Activated CD8-positive, alpha-beta memory T cell treated with anti-CD3 and anti-CD28 coated beads for 36 hours (primary cell): ENCODE results near the gene HEATR1. TPM values are rescaled to one million over a fixed set of nuclear protein-coding genes. Genes with fewer than 3 reads are reported as not detected.

ENCODE experiments used
- CTCF ChIA-PET: fragments of 350-600 bp; sonication (Branson Sonifier 250); formaldehyde crosslinking; loops from one replicate; lab custom pipeline; 2021; ENCODE audit warnings: antibody characterized with exemption; lab: Charles Lee
- POLR2A ChIA-PET: fragments of 350-600 bp; sonication (Branson Sonifier 250); formaldehyde crosslinking; loops from one replicate; lab custom pipeline; 2021; ENCODE audit warnings: antibody characterized with exemption; lab: Charles Lee
- total RNA-seq, 2 experiments: library from RNA; stranded (reverse); gene quantifications; one replicate each; pipeline ENCODE4 v1.2.3, GENCODE V29; 2021

Gene HEATR1
- total RNA-seq, 2 experiments from 2014 or later: 106 to 111 TPM

DNA sequence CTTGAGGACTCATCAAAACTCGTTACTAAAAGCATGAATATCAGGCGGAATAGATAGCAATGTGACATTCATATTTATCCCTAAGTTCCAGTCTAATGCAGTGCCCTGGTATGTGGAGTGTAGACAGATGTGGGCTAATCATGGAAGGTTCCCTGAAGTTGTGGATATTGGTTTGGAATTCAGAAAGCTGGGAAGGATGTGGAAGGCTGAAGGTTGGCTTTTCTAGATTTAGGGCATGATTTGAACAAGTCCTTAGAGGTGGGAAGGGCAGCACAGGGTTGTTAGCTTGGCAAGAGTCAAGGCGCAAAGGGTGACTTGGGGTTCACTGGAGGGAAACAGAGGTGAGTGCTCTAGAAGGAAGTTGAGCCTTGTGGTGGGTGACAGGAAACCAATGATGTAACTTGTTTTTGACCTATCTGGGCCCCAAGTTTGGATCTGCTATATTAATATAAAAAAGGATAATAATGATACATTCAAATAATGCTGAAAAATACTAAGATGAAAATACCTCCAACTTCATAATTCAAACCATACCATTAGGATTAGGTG is 58.6 kb downstream of the HEATR1 start:
- ChIA-PET CTCF (no interaction called here), POLR2A (no interaction called here)

- CTCF ChIA-PET: interaction anchor here (0.6 kb wide), 1 partner anchor 33 kb away, joined by 3 read pairs; no protein-coding TSS in a partner anchor
- POLR2A ChIA-PET: no interaction called here
These were observed 61.1 kb downstream of the HEATR1 start for GRCh38 chr1:236543065-236543669.

DNA sequence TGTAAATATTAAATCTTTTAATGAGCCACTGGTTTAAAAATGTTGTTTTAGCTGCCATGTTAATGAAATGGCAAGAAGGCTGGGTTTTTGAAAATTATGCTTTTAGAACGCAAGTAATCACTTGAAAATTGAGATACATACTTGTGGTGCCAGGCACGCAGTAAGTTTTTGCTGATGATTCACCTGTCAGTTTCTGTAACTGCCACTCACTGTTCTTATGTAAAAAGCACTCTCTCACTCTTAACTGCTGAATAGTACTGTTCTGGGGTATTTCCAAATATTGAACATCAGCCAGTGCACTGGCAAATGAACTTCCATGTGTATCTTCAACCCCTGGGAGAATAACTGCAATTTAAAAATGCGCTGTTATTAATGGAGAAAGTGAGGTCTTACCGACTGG is 62.6 kb downstream of the HEATR1 start:
- POLR2A ChIA-PET: no interaction called here
- CTCF ChIA-PET: no interaction called here

DNA sequence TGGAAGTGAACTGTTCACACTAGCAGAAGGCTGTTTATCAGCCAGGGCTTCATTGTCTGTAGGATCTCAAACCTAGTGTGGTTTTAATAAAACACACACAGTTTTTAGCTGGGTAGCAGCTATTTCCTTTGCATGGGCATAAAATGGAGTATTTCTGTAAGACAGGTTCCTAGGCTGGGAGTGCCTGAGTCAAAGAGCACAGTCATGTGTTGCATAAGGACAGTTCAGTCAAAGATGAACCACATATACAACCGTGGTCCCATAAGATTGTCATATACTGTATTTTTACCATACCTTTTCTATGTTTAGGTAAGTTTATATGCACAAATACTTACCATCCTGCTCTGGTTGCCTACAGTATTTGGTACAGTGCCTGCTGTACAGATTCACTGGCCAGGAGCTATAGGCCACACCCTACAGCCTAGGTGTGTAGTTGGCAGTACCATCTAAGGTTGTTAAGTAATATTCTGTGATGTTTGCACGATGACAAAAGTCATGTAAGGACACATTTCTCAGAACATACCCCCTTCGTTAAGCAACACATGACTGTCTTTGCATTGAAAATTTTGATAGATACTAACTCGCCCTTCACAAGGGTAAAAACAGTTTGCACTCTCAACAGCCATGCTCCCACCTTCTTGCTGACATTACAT is 63.4 kb downstream of the HEATR1 start:
- ChIA-PET CTCF (no interaction called here), POLR2A (interaction anchor here (0.7 kb wide), 2 partner anchors 16 to 30 kb away, joined by 3 to 4 read pairs; no protein-coding TSS in a partner anchor)

DNA sequence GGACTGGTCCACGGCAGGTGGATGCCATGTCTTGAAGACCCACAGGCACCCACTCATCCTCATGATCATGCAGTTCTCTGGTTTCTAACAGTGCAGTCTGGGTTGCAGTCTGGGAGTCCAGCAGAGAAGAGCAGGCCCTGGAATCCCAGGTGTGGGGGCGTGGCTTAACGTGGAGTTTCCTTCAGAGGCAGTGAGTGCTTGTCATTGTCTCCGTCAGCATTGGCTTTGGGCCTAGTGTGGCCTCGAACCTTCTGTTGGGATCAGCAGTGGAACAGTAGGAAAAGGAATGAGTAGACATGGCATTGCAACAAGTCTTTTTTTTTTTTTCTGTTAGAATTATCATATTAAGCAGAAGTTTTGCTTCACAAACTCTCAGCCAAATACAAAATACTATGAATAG is 67.8 kb downstream of the HEATR1 start:
- POLR2A ChIA-PET: no interaction called here
- CTCF ChIA-PET: no interaction called here

DNA sequence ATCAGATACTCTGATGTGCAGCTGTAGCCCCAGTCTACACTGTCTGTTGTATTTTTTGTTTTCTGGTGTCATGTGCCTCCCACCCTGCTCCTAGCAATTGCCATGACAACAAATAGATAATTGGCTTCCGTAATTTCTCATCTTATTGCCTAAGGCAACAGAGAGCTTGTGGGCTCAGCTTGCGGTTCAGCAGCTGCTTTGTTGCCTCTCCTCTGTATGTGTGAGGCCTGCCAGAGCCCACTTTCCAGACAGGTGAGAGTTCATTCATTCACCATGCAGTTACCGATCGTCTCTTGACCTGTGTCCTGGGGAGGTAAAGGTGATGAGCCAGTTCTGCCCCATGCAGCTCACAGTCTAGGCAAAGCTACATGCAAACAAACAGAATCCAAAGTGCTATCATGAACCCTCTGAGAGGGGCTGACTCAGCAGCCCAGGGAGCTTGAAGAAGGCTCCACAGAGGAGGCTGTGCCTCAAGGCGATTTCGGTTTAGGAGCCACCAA is 68.6 kb downstream of the HEATR1 start:
- CTCF ChIA-PET: no interaction called here

DNA sequence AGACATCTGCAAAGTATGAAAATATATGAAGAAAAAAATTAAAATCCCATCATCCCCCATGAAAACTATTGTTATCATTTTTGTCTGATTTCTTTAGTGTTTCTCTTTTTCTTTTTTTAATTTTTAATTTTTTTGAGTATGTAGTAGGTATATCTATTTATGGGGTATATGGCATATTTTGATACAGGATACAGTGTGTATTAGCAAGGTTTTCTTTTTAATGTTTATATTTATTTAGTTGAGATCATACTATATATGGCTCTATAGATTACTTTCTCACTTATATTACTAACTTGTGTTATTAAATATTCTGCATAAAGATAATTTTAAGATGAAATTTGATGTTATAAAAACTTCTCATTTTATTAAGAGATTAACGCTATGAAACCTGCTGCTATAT is 69.1 kb downstream of the HEATR1 start:
- ChIA-PET POLR2A (interaction anchor here (0.6 to 1.1 kb wide), 2 partner anchors 9 to 10 kb away, joined by 3 to 4 read pairs; no protein-coding TSS in a partner anchor), CTCF (no interaction called here)

More for the DNA sequence above, 68.6 kb downstream of the HEATR1 start:
- POLR2A ChIA-PET: interaction anchor here (1.1 kb wide), 1 partner anchor 9 kb away, joined by 4 read pairs; no protein-coding TSS in a partner anchor

DNA sequence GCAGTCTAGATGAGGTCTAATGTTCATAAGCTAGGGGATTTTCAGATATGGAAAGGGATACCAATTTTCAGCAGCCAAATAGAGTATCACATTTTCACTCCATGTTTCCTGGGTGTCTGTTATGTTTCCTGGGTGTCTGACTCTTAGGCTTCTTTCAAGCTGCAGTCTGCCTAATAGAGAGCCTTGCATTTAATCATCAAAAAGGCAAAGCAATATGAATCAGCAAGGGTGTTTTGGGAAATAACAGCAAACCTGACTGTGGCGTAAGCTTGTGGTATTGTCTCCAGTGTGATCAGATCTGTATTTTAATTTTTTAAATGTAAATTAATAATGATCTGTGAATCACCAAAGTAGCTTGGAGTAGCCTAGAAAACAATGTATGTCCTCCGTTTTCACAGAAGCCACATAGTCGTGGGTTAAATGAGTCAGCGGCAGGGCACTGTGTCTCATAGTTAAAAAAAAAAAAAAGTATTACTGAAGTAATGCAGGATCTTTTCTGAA is 70.1 kb downstream of the HEATR1 start:
- ChIA-PET POLR2A (interaction anchor here (0.6 to 1.5 kb wide), 4 partner anchors 9 to 140 kb away, joined by 3 to 6 read pairs (median 3); partner anchors contain the start of genes EDARADD, HEATR1 and LGALS8), CTCF (interaction anchor here (0.8 kb wide), 1 partner anchor 9 kb away, joined by 3 read pairs; no protein-coding TSS in a partner anchor)

DNA sequence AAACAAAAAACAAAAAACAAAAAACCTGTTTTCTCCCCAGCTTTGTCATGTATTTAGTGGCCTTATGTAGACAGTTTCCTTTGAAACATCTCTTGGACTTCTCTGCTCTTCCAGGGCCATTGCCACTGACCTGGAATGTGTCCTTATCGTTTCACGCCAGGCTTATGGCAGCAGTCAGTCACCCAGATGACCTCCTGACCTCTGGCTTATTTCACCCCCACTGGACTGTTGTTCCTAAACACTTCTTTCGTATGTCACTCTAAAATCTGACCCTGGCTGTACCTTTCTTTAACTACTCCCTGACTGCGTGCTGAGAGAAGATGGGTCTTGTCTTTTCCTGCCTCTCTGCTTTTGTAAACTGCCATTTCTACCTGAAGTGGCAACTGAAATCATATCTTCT is 71.5 kb downstream of the HEATR1 start:
- CTCF ChIA-PET: no interaction called here
- POLR2A ChIA-PET: no interaction called here

- POLR2A ChIA-PET: no interaction called here
- CTCF ChIA-PET: no interaction called here
These were observed 73.4 kb downstream of the HEATR1 start for GRCh38 chr1:236530959-236531358.

GRCh38 chr1:236530286-236530685 is 74.0 kb downstream of the HEATR1 start:
- POLR2A ChIA-PET: no interaction called here

DNA sequence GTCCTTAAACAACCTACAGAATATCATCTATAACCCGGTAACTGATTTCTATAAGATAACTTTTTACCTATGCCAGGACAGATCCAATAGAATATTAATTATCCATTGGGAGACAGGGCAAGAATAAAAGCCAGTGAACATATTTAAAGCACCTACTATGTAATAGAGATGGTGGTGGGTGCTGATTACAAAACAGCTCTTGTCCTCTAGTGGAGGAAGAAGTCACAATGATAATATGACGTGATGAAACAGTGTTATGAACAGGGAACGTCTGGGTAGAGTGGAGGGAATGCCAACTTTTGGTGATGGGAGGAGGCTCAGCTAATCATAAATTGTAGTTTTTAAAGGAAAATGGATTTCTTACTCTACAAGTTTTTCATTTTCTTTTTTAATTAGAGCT is 78.2 kb downstream of the HEATR1 start:
- CTCF ChIA-PET: no interaction called here
- POLR2A ChIA-PET: interaction anchor here (0.9 kb wide), 1 partner anchor 10 kb away, joined by 4 read pairs; no protein-coding TSS in a partner anchor

More at GRCh38 chr1:236530286-236530685, 74.0 kb downstream of the HEATR1 start:
- CTCF ChIA-PET: no interaction called here

DNA sequence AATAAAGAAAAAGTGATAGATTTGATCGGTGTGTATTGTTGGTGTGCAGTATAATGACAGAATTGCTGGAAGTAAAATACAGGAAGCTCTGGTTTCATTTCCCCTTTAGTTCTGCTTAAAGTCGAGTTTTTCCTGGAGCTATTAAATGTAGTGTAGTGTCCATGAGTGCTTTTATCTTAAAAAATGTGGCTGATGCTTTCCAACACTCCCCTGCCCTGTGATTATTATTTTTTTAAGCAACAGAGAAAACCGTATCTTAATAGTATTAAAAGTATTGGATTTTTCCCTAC is 79.5 kb downstream of the HEATR1 start:
- ChIA-PET POLR2A (interaction anchor here (0.6 to 1.0 kb wide), 3 partner anchors 9 to 16 kb away, joined by 3 to 4 read pairs (median 3); no protein-coding TSS in a partner anchor), CTCF (interaction anchor here (1.3 kb wide), 1 partner anchor 9 kb away, joined by 3 read pairs; no protein-coding TSS in a partner anchor)

DNA sequence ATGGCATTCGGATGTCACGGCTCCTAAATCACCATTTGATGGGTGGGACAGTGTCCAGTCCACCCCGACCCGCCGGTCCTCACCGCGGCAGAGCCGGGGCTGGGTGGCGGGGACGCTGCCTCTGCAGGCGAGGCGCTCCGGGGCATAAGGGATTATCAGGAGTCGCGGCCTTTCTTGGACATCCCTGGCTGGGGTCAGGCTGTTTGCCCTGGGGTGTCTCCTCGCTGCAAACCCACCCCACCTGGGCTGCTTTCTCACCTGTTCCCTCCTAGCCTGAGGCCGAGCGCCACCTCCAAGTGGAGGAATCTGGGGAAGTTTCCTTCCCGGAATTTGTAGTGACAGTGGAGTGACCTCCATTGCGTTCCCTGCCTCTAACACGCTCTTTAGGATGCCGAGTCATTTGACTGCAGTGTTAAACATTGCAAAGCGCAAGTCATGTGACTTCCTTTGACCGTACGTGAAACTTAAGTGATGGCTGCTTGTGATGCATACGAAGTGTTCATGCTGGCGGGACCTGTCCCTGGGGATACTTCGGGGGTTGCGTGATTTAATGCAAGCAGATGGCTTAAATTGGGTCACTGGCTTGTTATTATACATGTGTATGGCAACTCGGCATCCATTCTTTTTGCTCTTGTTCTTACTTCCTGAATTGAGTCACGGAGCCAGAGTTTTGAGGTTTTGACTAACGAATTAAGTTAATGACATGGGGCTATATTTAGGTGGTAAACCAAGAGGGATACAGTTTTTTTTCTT is 80.0 kb downstream of the HEATR1 start:
- ChIA-PET CTCF (interaction anchor here (0.5 to 1.3 kb wide), 2 partner anchors 10 to 32 kb away, joined by 3 read pairs; no protein-coding TSS in a partner anchor), POLR2A (interaction anchor here (1.0 to 1.2 kb wide), 3 partner anchors 10 to 414 kb away, joined by 3 to 6 read pairs (median 4); no protein-coding TSS in a partner anchor)

GRCh38 chr1:236523704-236524141 is 80.6 kb downstream of the HEATR1 start, which contains the start of gene LGALS8:
TSS of gene LGALS8 (plus strand) at chr1:236523982. CDS start at chr1:236526071, 2,089 bp downstream.
- ChIA-PET POLR2A (interaction anchor here (0.6 to 1.2 kb wide), 3 partner anchors 10 to 413 kb away, joined by 3 to 6 read pairs (median 4); no protein-coding TSS in a partner anchor), CTCF (interaction anchor here (0.5 kb wide), 1 partner anchor 31 kb away, joined by 3 read pairs; no protein-coding TSS in a partner anchor)

- ChIA-PET POLR2A (interaction anchor here (0.6 to 1.2 kb wide), 3 partner anchors 11 to 412 kb away, joined by 3 to 6 read pairs (median 4); no protein-coding TSS in a partner anchor), CTCF (no interaction called here)
These were observed 81.2 kb downstream of the HEATR1 start for GRCh38 chr1:236522937-236523703.

DNA sequence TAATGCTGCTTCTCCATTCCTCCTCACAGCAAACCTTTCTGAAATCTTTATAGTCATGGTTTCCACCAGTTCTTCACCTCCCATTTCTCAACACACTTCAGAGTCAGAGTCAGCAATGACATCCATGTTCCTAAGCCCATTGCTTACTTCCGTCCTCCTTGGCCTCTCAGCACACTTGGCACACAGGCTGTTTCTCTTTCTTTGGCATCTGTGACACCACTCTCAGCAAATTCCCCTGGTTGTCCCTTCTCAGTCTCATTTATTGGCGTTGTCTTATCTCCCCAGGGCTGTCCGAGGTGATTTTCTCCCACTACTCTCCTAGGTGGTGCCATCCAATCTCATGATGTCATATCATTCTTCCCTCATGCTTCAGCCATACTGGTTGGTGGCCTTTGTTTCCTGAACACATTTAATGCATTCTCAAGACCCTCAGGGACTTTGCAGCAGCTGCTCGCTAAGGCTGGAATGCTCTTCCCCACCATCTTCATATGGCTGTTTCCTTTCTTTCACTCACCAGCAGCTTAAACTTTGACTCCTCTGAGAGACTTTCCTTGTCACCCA is 83.8 kb downstream of the HEATR1 start:
- CTCF ChIA-PET: no interaction called here
- POLR2A ChIA-PET: interaction anchor here (0.7 to 1.2 kb wide), 2 partner anchors 10 to 253 kb away, joined by 3 to 6 read pairs; no protein-coding TSS in a partner anchor
